HG03378 (cell line): Measurements from ENCODE around the gene C1QTNF4.
"Not testable (repeated sequence)": the region's sequence is repeated elsewhere in the genome, so short reads cannot be mapped to it uniquely, and the experiment has no call there.

Experiments
- ATAC-seq: cut with Tn5 transposase; IDR thresholded peaks from one replicate; pipeline ENCODE4 v1.9.1; 2021; ENCODE audit warnings: mild to moderate bottlenecking, moderate library complexity; ENCODE audit not compliant: unreplicated experiment

Gene C1QTNF4

DNA sequence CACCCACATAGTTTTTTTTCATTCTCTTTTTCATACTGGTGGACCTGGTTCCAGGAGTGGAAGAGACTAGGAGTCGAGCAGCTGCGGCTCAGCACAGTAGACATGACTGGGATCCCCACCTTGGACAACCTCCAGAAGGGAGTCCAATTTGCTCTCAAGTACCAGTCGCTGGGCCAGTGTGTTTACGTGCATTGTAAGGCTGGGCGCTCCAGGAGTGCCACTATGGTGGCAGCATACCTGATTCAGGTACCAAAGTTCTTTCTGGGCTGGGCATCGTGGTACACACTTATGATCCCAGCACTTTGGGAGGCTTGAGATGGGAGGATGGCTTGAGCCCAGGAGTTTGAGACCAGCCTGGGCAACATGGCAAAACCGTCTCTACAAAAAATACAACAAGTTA is 24.6 kb downstream of the C1QTNF4 start:
- no peak for ATAC-seq

DNA sequence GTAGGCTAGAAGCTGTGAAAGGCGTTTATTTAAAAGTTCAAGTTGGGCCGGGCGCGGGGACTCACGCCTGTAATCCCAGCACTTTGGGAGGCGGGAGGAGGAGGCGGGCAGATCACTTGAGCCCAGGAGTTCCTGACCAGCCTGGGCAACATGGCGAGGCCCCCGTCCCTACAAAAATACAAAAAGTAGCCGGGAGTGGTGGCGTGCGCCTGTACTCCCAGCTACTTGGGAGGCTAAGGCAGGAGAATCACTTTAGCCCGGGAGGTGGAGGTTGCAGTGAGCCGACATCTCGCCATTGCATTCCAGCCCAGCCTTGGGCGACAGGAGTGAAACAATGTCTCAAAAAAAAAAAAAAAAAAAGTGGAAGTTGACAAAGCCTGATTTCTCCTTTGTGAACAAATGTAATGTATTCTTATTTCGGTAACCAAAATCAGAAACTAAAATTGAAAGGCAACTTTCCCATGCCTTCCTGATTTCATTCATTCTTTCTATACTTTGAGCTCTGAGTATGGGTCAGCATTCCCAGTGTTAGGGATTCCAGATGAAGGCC is 28.0 kb downstream of the C1QTNF4 start:
- ATAC-seq = peak; percentile 9

DNA sequence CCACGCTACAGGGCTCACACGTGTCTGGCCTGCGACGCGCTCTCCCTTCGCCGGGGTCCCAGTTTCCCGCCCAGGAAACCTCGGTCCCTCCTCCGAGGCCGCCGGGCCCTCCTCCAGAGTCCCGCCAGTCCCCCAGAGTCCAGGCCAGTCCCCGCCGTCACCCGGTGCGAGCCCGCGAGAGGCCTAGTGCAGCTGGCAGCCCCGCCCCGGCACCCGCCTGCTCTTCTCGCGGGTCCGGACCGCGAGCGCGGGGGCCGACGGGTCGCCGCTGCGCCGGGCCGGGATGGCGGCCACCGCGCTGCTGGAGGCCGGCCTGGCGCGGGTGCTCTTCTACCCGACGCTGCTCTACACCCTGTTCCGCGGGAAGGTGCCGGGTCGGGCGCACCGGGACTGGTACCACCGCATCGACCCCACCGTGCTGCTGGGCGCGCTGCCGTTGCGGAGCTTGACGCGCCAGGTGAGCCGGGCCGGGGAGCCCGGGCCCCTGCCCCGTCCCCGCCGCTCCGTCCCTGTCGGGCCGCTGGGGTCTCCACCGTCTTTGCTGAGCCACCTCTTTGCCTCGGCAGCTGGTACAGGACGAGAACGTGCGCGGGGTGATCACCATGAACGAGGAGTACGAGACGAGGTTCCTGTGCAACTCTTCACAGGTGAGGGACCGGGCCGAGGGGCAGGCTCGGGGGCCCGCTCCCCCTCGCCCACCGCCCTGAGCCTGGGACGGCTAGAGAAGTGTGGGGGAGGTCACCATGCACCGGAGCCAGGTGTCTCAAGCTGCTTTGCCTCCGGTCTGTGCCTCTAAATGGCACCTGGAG is 28.7 kb downstream of the C1QTNF4 start, which contains the start of gene PTPMT1:
Gene PTPMT1, plus strand, starts transcription at position 260 of the 809 bp plus-strand sequence. Its CDS starts 24 bp downstream, at position 284.
- peak; percentile 59 for ATAC-seq

DNA sequence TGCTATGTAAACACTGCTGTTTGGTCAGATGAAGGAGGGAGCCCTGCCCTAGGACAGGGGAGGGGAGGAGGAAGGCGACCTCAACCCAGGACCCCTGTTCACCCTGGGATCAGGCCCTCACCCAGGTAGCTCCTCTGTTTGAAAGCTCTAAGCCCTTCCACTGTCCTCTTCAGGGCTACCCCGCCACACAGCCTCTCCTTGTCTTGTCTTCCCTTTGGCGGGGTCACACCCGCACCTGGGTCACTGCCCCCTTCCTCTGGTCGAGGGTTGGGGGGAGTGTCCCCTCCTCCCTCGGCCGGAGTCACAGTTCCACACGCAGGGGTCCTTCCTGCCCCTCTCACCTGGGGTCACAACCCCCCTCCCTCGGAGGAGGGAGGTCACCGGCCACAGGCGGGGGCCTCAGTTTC is 29.3 kb downstream of the C1QTNF4 start:
- no peak for ATAC-seq

DNA sequence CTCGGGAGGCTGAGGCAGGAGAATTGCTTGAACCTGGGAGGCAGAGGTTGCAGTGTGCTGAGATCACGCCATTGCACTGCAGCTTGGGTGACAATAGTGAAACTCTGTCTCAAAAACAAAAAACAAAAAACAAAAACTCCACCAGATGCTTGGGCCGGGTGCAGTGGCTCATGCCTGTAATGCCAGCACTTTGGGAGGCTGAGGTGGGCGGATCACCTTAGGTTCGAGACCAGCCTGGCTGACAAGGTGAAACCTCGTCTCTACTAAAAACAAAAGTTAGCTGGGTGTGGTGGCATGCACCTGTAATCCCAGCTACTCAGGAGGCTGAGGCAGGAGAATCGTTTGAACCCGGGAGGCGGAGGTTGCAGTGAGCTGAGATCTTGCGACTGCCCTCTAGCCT is 29.8 kb downstream of the C1QTNF4 start:
- ATAC-seq = not testable (repeated sequence)

DNA sequence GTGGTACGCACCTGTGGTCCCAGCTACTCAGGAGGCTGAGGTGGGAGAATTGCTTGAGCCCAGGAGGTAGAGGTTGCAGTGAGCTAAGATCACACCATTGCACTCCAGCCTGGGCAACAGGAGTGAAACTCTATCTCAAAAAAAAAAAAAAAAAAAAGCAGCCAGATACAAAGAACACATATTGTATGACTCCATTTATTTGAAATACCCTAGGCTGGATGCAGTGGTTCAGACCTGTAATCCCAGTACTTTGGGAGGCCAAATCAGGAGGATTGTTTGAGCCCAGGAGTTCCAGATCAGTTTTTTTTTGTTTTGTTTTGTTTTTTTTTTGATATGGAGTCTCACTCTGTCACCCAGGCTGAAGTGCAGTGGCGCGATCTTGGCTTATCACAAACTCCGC is 31.8 kb downstream of the C1QTNF4 start:
- ATAC-seq = not testable (repeated sequence)

DNA sequence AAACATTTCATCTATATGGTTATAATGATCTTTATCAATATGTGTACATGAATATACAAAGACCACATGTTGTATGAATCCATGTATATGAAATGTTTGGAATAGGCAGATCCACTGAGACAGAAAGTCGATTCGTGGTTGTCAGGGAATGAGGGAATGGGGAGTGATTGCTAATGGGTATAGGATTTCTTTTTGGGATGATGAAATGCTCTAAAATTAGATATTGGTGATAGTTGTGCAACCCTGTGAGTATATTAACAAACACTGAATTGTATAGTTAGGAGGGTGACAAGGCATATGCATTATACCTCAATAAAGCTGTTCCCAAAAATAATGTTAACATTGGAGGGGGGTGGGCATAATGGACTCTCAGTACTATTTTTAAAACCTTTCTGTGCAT is 33.8 kb downstream of the C1QTNF4 start:
- no peak for ATAC-seq

DNA sequence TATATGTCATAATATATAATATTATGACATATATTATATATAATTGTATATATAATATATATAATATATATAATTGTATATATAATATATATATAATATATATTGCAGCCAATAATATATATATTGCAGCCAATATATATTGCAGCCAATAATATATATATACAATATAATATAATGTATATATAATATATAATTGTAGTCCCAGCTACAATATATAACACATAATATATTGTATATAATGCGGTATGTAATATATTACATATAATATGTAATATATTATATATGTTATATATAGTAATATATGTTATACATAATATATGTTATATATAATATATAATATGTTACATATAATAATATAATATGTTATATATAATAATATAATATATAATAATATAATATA is 35.5 kb downstream of the C1QTNF4 start:
- no peak for ATAC-seq

DNA sequence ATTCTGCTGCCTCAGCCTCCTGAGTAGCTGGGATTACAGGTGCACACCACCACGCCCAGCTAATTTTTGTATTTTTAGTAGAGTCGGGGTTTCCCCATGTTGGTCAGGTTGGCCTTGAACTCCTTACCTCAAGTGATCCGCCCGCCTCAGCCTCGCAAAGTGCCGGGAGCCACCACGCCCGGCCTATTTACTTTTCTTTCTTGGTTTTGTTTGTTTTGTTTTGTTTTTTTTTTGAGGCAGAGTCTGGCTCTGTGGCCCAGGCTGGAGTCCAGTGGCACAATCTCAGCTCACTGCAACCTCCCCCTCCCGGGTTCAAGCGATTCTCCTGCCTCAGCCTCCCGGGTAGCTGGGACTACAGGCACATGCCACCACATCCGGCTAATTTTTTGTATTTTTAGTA is 37.2 kb downstream of the C1QTNF4 start:
- not testable (repeated sequence) for ATAC-seq

DNA sequence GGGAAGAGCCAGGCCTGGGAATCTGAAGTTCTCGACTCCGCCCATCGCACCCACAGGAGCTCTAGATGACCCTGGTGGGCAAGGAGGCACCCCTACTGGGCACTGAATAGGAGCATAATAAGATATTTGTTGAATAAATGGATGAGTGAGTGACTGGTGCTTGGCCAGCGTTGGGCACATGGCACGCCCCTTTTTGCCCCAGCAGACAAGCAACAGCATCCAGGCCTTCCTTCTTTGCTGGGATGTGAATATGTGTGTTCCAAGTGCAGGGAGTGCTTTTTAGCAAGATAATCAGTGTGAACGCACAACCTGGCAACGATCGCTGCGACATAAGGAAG is 40.8 kb downstream of the C1QTNF4 start:
- peak; percentile 35 for ATAC-seq

DNA sequence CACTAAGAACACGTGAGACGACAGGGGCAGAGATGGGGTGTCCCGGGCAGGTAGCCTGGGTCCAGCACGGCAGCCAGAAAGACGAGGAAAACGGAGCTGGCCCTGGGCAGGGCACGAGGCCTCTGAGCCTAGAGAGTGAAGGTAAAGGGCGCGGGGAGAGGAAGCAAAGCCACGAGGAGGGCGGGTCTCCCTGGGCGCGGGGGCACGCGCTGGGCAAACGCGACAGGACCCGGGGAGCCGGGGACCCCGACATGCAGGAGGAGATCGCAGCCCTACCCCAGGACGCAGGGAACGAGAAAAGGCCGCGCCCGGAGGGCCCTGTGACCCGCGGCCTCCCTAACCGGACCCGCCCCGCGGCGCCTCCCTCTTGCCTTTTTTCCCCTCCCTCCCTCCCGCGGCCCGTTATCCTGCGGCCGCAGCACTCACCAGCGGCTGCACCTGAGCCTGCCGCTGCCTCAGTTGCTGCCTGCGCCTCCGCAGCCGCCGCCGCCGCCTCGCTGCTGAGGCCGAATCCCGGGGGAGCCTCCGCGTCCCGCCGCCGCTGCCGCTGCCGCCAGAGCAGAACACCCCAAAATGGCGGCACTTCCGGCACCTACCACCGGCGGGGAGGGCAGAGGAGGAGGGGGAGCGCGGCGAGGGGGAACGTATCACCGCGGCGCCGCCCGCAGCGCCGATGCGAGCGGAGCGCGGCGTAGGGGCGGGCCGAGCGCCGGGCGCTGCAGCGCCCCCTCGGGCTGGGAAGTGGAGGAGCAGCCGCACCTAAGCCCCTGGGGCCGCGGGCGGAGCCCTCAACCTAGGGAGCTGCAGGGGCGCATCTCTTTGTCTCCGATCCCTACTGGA is 41.4 kb downstream of the C1QTNF4 start, which contains the start of gene CELF1:
Gene CELF1, minus strand, starts transcription at position 567 of the 840 bp plus-strand sequence. CDS start 53,609 bp downstream, outside the sequence.
- ATAC-seq = peak; percentile 84

DNA sequence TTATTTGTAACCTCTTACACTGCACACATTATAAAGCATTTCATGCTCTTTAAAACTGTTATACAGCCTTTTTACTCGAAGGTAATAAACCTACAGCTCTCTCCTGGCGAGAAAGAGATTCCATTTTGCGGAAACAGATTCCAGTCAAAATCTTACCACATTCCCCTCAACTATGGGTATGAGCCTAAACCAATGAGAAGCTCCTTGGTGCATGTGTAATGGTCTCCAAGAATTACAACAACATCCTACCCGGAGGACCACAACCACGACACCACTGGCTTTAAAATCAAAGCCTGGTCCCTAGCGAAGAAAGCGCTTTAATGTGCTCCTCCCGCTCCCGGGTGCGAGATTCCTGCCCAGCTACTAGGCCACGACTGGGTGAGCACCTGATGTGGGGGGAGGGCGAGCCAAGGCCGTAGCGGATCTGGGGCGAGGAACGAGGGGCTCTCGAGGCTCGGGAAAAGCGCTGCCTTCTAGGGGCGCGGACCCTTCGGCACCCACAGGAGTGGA is 42.1 kb downstream of the C1QTNF4 start:
- ATAC-seq = no peak

DNA sequence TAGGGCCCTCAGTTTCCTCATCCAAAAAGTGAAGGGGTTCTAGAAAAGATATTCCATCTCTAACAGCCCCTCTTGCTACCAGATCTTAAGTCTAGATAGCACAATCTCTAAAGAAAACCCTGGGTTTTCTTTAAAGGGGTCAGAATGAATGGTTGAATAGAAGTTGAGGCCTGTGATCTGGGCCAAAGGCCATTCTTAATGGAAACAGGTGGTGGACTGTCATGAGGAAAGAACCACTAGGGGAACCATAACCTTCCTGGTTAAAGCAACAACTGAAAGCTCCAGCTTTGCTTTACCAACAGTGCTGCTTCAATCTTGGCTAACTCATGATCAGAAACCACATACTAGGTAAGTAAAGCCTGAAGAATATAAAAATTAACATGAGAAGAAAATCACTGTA is 43.1 kb downstream of the C1QTNF4 start:
- ATAC-seq = no peak

DNA sequence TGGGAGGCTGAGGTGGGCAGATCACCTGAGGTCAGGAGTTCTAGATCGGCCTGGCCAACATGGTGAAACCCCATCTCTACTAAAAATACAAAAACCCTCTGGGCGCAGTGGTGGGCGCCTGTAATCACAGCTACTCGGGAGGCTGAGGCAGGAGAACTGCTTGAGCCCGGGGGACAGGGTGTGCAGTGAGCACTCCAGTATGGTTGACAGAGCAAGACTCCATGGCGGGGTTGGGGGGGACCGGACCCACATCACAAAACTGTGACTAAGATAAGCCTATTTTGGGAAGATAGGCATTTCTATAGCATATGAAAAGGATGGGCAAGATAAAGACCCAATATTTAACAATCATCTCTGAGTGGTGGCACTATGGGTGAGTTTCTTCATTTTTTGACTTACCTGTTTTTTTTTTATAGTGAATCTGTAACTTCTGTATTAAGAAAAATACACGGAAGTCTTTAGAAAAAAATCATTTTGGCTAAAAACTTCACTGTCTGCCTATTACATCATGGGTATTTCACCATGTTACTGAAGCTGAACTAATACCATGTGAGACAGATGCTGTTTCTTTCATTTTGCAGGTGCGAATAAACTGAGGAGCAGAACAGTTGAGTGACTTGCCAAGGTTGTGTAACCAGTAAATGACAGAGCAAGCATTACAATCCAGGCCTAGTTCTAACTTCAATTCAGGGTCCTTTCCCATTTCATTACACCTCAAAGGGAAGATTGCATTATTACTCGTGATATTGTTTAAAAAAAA is 43.7 kb downstream of the C1QTNF4 start:
- no peak for ATAC-seq

DNA sequence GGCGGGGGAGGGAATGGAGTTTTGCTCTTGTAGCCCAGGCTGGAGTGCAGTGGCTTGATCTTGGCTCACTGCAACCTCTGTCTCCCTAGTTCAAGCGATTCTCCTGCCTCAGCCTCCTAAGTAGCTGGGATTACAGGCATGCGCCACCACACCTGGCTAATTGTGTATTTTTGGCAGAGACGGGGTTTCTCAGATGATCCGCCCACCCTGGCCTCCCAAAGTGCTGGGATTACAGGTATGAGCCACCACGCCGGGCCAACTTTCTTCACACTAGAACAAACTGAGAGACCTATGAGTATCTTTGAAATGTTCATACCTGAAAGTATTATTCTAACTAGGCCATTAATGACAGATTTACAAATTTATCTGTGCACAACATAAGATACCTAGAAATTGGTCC is 47.9 kb downstream of the C1QTNF4 start:
- not testable (repeated sequence) for ATAC-seq

DNA sequence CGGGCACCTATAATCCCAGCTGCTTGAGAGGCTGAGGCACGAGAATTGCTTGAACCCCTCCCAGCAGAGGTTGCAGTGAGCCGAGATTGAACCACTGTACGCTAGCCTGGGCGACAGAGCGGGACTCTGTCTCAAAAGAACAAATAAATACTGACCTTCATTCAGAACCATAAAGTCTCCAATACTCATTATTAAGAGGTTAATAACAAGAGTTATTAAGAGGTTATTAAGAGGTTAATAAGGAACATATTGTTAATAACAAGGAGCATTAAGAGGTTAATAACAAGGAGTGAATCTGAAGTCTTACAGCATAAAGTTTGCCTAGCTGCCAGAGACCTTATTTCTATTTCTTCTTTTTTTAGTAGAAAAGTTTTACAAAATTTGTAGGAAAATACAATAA is 48.9 kb downstream of the C1QTNF4 start:
- ATAC-seq = no peak

DNA sequence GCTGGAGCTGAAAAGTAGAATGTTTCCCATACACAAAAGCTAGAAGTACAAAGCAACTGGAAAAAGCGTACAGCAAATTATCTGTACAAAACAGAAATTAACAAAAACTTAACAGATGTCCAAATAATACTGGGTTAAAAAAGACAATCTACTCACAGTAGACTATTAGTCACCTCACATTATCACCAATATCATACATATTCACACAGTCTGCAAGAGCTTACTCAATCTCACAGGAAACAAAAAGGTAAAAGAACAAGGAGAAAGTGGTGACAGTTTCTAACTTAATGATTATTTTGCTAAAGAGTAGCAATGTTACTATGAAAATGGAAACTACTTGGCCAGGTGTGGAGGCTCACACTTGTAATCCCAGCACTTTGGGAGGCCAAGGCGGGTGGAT is 53.1 kb downstream of the C1QTNF4 start:
- ATAC-seq = no peak

DNA sequence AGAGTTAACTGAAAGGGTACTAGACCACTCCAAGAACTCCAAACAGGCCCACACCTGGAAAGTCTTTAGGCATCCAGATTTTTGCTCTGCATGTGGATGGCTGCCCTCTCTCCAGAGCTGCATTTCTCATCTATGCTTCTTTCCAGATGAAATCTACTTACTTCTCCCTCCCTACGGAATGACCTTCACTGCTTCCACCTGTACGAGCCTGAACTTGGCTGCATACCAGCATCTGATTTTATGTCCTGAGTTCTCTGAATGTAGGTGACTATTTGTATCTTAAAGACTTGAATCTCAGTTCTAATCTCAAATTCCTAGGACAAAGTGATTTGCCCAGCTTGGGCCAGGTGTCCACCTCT is 54.6 kb downstream of the C1QTNF4 start:
- ATAC-seq = no peak
